AG09309 (cell line): ENCODE measurements around the gene OR2J1.
"Not testable (repeated sequence)": the region's sequence is repeated elsewhere in the genome, so short reads cannot be mapped to it uniquely, and the experiment has no call there.

Experiments
- DNase-seq: peaks from one replicate; pipeline ENCODE4 v3.0.0-alpha.2; 2010; ENCODE audit warnings: low read depth
- H3K4me3 ChIP-seq: 2 replicates; pipeline ENCODE4 v1.5.1; 2011; ENCODE audit warnings: mild to moderate bottlenecking, low read depth, low read length, moderate library complexity; ENCODE audit not compliant: control insufficient read depth
- TF ChIP-seq, protein P1 (sequence below): IDR thresholded peaks from 2 replicates; pipeline ENCODE4 v1.5.1; 2011; ENCODE audit warnings: mild to moderate bottlenecking, low read depth, low read length, inconsistent platforms; ENCODE audit not compliant: insufficient read depth, control insufficient read depth; ENCODE audit errors: missing control alignments

Gene OR2J1

DNA sequence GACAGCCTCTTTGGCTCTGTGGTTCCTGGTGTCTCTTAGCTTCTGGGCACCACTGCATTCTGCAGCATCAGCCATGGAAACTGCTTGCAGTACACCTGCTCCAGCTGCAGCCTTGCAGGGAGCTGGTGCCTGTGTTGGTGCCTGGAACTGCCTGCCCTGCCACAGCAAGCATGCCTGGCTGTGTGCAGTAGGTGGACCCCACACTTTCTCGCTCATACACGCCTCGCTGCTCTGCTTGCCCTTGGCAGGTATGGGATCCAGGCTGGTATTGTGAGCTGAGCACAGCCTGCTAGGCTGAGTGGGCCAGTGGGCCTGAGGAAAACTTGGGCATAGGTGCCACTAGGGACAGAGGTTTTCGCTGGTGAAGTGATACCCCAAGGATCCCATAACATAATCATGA is 31.4 kb downstream of the OR2J1 start:
- TF ChIP-seq, protein P1, sequence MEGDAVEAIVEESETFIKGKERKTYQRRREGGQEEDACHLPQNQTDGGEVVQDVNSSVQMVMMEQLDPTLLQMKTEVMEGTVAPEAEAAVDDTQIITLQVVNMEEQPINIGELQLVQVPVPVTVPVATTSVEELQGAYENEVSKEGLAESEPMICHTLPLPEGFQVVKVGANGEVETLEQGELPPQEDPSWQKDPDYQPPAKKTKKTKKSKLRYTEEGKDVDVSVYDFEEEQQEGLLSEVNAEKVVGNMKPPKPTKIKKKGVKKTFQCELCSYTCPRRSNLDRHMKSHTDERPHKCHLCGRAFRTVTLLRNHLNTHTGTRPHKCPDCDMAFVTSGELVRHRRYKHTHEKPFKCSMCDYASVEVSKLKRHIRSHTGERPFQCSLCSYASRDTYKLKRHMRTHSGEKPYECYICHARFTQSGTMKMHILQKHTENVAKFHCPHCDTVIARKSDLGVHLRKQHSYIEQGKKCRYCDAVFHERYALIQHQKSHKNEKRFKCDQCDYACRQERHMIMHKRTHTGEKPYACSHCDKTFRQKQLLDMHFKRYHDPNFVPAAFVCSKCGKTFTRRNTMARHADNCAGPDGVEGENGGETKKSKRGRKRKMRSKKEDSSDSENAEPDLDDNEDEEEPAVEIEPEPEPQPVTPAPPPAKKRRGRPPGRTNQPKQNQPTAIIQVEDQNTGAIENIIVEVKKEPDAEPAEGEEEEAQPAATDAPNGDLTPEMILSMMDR, result no peak
- DNase-seq, result no peak
- H3K4me3 ChIP-seq, result no peak overlapping the region

GRCh38 chr6:29131691-29132090 is 32.4 kb downstream of the OR2J1 start:
- DNase-seq, result no peak
- TF ChIP-seq, protein P1, result no peak
- H3K4me3 ChIP-seq, result no peak overlapping the region

DNA sequence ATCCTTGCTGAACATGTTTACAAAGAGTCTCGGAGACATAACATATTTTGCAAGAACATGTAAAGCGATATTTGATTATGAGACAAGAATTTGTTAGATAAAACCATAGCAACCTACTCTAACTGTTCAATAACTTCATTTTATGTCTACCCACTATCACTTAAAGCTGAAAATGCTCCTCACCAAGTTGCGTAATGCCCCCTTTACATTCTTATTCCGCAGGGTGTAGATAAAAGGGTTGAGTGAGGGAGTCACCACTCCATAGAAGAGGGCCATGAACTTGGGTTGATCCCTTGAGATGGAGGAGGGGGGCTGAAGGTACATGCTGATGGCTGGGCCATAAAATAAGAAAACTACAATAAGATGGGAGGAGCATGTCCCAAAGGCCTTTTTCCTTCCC is 38.4 kb downstream of the OR2J1 start:
- TF ChIP-seq, protein P1, result no peak
- no peak for DNase-seq
- H3K4me3 ChIP-seq, result no peak overlapping the region

DNA sequence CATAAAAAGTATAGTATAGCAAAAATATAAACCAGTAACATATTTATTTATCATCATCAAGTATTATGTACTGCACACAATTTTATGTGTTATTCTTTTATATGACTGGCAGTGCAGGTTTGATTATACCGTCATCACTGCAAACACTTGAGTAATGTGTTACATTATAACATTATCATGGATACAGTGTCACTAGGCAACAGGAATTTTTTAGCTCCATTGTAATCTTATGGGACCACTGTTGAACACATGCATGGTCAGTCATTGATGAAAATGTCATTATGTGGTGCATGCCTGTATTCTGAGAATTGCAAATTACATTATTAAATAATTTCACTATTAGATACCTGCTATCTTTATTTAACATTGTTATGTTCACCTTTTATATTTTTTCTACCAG is 42.3 kb downstream of the OR2J1 start:
- no peak for DNase-seq
- no peak overlapping the region for H3K4me3 ChIP-seq
- TF ChIP-seq, protein P1, result no peak

GRCh38 chr6:29142309-29142708 is 43.0 kb downstream of the OR2J1 start:
- H3K4me3 ChIP-seq, result no peak overlapping the region
- TF ChIP-seq, protein P1, result no peak

DNA sequence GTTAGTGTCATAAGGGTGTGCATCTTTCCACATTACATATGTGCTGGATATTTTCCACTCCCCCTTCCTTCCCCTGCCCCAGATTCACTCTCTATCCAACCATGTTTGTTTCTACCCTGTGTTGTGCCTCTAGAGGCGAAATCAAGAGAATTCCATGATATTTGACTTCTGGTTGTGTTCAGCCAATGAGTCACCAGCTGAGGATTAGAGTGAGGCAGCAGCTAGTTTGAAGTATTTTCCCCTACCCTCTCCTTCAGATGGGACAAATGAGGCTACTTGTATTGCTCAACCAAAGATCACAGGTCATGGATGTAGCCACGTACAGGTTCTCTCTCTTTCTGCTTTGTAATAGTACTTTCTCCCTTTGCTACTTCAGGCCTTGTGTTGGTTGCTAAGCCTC is 46.9 kb downstream of the OR2J1 start:
- no peak for DNase-seq
- TF ChIP-seq, protein P1, result no peak
- H3K4me3 ChIP-seq, result no peak overlapping the region

More at GRCh38 chr6:29142309-29142708, 43.0 kb downstream of the OR2J1 start:
- no peak for DNase-seq

DNA sequence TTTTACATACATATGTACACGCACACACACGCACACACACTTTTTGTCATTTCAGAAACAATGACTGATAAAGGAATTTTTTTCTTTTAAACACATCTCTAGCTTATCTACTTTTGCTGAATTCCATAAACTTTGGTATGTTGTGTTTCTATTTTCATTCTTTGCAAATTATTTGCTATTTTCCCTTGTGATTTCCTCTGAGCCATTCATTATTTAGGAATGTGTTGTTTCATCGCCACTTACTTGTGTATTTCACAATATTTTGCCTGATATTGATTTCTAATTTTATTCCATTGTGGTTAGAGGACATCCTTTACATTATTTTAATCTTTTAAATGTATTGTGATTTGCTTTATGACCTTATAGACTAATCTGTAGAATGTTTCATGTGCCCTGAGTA is 47.8 kb downstream of the OR2J1 start:
- DNase-seq, result no peak
- TF ChIP-seq, protein P1, result no peak
- H3K4me3 ChIP-seq, result no peak overlapping the region

- DNase-seq, H3K4me3 ChIP-seq: not testable (repeated sequence)
Observed at GRCh38 chr6:29149444-29149843, 50.2 kb downstream of the OR2J1 start.
